GM12865 (cell line): Measurements from ENCODE around the gene CDCA7L.

ENCODE experiments used
- DNase-seq: peaks from one replicate; pipeline ENCODE4 v3.0.0; 2010; ENCODE audit warnings: low read depth
- H3K4me3 ChIP-seq: 2 replicates; pipeline ENCODE4 v1.5.1; 2011; ENCODE audit warnings: mild to moderate bottlenecking, low read depth, low read length, control low read depth
- CTCF ChIP-seq: IDR thresholded peaks from 2 replicates; pipeline ENCODE4 v1.5.1; 2011; ENCODE audit warnings: low read length, control low read depth, low read depth, inconsistent platforms; ENCODE audit not compliant: insufficient read depth; ENCODE audit errors: missing control alignments

Gene CDCA7L

GRCh38 chr7:21972397-21972784 is 26.7 kb upstream of the CDCA7L start:
- TF ChIP-seq CTCF = no peak
- no peak overlapping the region for H3K4me3 ChIP-seq
- no peak for DNase-seq

DNA sequence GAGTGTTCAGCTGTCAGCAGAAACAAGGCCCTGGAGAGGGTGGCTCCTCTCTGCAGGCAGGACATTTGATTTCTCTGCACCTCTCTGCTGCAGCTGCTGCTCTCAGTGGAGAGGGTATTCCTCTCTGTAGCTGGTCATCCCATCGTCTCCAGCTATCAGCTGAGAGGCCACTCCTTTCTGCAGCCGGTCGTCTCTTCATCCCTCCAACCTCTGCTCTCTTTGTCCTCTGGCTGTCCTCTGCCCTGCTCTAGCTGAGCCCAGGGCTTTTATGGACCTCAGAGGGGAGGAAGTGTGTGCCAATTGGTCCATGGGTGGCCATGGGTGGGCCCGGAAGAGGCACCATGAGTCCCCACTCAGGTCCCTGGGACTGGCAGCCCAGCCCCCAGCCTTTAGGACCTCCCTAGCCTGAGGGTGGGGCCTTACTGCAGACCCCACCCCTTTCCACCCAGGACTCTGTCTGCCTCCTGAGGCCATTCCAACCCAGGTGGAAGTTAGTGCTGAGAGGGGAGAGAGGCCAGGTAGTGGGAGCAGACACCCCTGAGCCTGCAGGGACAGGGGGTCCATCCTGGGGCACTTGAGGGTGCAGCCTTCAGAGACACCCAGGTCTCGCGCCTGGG is 26.2 kb upstream of the CDCA7L start:
- H3K4me3 ChIP-seq = no peak overlapping the region
- TF ChIP-seq CTCF = no peak
- DNase-seq = no peak

DNA sequence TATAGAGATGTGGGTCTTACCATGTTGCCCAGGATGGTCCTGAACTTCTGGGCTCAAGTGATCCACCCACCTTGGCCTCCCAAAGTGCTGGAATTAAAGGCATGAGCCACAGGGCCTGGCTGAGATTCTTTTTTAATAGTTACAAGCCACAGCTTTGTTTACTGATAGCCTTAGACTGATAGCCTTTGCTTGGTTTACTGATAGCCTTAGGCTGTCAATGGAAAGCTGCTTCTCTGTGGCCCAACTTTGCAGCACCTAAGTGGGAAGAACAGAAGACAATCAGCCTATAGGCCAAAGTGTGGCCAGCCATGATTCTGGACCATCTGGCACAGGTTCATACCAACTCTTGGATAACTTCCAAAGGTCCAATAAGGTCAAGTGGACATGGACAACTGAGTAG is 24.1 kb upstream of the CDCA7L start:
- DNase-seq = no peak
- H3K4me3 ChIP-seq = no peak overlapping the region
- no peak for TF ChIP-seq CTCF

DNA sequence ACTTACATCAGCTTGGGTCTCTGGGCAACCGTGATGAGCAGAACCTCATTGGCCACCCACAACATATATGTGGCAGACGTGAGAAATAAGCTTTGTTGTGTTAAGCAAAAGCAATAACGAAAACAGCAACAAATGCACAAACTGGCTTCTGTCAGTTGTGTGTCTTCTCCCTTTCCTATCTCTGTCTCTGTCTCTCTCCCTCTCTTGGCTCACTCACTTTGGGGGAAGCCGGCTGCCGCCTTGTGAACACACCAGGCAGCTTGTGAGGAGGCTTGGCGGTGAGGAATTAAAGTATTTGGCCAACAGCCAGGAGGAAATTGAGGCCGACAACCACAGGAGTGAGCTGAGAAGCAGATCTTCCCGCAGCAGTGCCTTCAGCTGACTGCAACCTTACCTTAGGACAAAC is 21.9 kb upstream of the CDCA7L start:
- no peak overlapping the region for H3K4me3 ChIP-seq
- TF ChIP-seq CTCF = no peak
- peak; percentile 44 for DNase-seq

- DNase-seq = peak; percentile 77
- TF ChIP-seq CTCF = no peak
- H3K4me3 ChIP-seq = no peak overlapping the region
Observed at GRCh38 chr7:21966271-21966670, 20.6 kb upstream of the CDCA7L start.

GRCh38 chr7:21965291-21965690 is 19.6 kb upstream of the CDCA7L start:
- TF ChIP-seq CTCF = no peak
- no peak overlapping the region for H3K4me3 ChIP-seq
- no peak for DNase-seq

DNA sequence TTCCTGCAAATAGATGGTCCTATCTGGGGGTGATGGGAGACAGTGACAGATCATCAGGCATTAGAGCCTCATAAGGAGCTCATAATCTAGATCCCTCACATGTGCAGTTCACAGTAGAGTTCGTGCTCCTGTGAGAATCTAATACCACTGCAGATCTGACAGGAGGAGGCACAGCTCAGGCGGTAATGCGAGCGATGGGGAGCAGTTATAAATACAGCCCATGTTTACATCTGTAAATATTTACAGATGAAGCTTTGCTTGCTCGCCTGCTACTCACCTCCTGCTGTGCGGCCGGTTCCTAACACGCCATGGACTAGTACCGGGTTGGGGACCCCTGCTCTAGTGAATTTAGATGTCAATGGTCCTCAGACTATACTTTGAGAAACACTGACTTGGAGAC is 17.0 kb upstream of the CDCA7L start:
- no peak for DNase-seq
- TF ChIP-seq CTCF = no peak
- H3K4me3 ChIP-seq = no peak overlapping the region
